Activated gamma-delta T cell treated with Interleukin-2 at 50 U/mL for 16 hours (primary cell): Measurements from ENCODE around the gene ARL17A.
"Not testable (repeated sequence)": the region's sequence is repeated elsewhere in the genome, so short reads cannot be mapped to it uniquely, and the experiment has no call there.

Experiments
- DNase-seq: peaks from one replicate; pipeline ENCODE4 v3.0.0-alpha.2; 2020

Gene ARL17A

DNA sequence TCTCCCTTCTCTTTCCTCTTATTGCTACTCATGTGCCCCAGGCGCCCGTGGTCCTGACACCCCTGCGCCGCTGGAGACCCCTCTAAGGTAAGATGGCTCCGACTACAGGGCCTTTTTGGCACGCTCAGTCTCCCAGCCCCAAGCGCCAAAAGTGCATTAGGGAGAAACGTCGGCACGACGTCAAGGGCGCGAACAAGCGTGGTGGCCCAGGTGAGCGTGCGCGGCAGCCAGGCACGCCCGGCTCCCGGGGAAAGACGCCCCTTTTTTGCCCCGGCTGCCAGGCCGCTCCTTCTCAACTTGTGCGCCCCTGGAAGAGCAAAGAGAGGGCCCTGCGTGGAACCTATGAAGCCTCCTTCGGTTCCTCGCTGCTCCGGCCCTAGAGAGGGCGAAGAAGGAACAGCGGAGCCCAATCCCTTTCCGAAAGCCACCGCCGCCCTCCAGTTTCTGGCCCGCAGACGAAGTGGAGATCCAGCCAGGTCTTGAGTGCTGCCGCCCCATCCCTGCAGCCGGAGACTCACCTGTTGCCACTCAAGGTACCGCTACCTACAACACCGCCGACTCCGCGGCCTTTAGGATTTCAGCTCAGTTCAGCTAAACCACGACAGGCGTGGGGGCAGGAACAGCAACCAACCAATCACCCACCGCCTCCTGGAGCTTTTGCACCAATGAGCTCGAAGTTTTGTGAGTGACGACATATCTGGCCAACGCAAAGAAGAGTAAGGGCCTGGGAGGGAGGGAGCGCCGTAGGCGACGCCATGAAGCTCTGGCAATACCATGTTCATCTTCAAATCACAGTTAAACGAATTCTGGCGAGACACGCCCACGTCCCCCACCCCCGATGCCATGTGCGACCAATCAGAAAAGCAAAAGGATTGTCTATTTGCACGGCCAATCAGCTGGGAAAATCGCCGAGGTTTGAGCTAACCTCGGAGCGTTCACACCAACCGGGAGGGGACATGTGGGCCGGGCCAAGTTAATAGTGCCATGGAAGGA is at the start of gene ARL17A:
ARL17A (minus strand) TSS at position 609 of the 993 bp plus-strand sequence. CDS start 3,369 bp downstream, outside the sequence.
- DNase-seq = peak; percentile 59

GRCh38 chr17:46628753-46629436 is 49.4 kb upstream of the ARL17A start:
- DNase-seq = not testable (repeated sequence)

DNA sequence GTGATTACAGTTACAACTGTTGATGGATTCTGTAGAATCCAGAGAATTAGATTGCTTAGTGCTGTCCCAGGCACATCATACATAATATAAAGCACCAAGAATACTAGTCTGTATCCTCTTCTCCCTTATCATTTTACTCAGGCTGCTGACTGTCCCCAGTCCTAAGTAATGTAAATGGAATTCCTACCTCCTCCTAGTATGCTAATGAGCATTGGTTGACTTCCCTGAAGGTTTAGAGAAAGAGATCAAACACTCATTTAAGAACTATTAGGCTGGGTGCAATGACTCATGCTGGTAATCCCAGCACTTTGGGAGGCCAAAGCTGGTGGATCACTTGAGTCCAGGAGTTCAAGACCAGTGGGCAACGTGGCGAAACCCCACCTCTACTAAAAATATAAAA is 48.0 kb upstream of the ARL17A start:
- DNase-seq = not testable (repeated sequence)

DNA sequence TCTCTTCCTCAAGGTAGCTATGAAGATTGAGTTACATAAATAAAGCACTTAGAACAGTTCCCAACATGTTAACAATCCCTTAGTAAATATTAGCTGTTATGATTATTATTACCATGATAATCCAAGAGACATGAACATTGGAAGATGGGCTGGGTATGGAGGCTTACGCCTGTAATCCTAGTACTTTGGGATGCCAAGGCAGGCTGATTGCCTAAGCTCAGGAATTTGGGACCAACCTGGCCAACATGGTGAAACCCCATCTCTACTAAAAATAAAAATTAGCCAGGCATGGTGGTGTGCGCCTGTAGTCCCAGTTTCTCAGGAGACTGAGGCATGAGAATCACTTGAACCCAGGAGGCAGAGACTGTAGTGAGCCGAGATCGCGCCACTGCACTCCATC is 45.2 kb upstream of the ARL17A start:
- DNase-seq = not testable (repeated sequence)

DNA sequence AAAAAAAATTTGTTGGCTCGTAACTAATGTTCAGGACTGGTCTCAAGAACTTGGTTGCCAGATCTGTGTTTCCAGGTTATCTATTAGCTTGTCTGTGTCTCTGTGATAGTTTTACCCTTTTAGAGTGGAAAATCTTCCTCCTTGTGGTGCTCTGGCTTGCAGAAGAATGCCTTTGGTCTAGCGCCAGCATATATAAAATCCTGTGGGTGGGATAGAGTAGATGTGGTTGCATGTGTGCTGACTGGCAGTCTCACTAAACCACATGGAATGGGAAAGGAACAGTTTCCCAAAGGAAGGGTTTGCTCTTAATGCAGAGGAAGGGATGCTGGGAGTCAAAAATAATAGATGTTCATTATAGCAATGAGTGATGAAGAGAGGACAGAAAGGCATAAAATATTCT is 44.3 kb upstream of the ARL17A start:
- not testable (repeated sequence) for DNase-seq

DNA sequence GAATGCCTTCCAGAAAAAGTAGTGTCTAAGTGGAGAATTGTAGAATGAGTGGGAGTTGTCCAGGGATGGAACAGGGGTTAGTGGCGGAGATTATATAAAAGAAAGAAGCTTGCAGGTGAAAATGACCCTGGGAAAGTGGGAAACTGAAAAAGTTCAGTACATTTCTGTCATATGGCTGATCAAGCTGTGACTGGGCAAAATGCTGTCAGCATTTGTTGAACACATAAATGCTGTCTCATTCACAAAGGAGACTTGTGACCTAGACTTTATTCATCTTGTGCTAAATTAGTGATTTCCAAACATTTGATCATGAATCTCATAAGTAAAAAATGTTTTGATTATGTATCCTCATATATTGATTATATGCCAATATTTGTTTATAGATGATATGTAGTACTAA is 39.5 kb upstream of the ARL17A start:
- DNase-seq = not testable (repeated sequence)

DNA sequence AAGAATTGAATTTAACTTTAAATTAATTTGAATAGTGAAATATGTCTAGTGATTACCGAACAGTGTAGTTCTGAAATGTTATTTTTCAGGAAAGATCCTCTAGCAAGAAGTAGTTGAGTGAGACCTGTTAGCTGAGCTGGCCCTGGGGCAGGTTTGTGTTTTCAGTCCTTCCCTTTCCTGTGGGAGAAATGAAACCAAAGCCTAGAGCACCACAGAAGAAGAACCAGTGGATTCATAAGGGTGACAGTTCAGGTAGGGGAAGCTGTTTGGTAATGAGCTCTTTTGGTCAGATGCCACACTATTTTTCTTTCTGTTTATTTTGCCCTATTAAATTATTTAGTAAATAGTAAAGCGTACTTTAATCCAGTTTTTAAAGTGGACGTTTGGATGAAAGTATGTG is 37.6 kb upstream of the ARL17A start:
- not testable (repeated sequence) for DNase-seq

DNA sequence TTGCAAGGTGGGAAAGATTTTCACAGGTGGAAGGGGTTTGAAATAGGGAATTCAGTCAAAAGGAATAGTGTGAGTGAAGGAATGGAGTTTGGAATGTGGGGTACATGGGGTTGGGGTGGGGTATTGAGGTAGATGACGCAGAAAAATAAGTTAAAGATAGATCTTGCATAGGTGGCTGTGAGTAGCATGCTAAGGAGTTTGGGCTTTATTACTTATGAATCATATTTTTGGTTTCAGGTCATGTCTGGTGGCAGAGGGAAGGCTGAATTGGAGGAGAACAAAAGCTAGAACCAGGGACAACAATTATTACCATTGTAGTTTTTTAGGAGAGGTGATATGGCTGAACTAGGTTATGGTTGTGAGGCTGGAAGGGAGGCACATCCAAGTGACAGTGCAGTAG is 34.4 kb upstream of the ARL17A start:
- not testable (repeated sequence) for DNase-seq

- DNase-seq = not testable (repeated sequence)
These were observed 31.8 kb upstream of the ARL17A start for GRCh38 chr17:46611304-46611703.

GRCh38 chr17:46603125-46603524 is 23.6 kb upstream of the ARL17A start:
- not testable (repeated sequence) for DNase-seq

GRCh38 chr17:46600767-46601166 is 21.3 kb upstream of the ARL17A start:
- not testable (repeated sequence) for DNase-seq

GRCh38 chr17:46598344-46598931 is 18.9 kb upstream of the ARL17A start:
- not testable (repeated sequence) for DNase-seq

DNA sequence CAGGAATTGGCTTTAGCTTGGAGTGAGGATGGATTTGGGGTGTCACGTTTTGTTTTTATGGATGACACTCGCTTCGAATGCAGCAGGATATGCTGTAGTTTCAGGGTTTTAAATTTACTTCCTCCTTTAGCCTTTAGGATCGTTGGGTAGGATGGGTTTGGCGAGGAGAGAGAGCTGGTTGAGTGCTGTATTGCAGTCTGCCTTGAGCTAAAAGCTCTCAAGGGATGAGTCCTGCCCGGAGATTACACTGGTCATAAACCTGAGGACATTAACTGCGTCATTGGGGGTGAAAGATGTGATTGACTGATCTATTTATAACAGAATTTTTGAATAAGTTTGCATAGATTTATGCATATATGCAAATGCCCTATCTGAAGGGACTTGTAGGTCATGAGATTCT is 11.8 kb upstream of the ARL17A start:
- DNase-seq = not testable (repeated sequence)

DNA sequence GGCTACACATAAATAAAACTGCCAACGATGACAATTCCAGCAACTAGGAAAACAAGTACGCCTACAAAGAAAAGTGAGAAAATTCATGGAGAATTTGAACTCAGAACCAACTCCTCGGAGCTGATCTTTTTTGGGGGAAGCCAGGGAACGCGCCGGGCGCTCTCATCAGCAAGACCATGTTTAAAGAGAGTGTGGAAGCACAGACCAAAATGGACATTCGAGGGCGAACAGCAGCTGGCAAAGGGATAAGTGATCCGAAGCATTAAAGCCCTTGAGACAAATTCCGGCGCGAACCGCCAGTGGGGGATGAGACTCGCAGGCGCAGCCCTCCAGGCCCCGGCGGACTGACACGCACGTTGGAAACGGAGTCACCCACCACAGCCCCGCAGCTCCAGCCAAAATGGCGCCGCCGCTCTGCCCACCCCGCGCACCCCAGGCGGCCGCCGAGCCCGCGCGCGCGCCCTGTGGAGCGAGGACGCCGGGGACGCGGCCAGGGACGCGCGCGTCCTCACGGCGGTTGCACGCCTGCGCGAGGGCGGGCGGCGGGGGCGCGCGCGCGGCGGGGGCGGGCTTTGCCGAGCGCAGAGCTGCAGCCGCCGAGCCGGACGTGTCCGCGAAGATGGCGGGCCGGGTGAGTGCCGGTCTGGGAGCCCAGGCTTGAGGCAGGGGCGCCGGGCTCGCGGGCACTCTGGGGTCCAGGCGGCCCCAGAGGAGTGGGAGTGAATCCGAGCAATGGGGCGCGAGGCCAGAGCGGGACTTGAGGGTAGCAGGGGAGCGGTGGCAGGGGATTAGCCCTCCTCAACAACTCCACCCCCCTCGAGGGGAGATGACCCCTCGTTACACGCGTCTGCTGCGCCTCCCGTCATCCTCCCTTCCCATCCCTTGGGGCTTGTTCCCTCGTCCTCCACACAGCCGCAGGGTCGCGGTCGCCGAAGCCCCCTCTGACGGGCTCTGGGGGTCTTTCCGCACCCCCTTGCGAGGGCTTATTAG is 11.0 kb upstream of the ARL17A start, which contains the start of gene NSF:
NSF (plus strand) TSS at position 513 of the 990 bp plus-strand sequence; CDS start at position 620, 107 bp downstream.
- not testable (repeated sequence) for DNase-seq

DNA sequence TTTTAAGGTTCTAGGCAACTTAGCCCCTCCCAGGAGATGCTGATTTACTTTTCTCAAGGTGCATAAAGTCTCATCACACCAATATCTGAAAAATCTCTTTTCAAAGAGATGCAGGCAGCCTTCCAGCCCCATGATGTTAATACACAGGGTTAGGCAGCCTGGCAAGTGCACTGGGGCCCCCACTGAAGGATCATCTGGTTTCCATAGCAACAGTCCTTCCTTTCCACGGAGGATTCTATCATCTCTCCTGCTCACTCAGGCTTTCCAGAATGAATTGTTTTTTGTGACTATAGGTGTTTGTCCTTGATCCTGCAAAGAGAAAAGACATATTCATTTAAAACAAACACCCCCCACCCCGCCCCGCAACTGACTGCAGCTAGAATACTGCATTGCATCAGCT is 6.0 kb upstream of the ARL17A start:
- DNase-seq = not testable (repeated sequence)

GRCh38 chr17:46580082-46580481 is 591 bp upstream of the ARL17A start:
- DNase-seq = not testable (repeated sequence)

- DNase-seq = not testable (repeated sequence)
These were observed 7.7 kb downstream of the ARL17A start for GRCh38 chr17:46571796-46572195.

GRCh38 chr17:46566980-46567379 is 12.5 kb downstream of the ARL17A start:
- not testable (repeated sequence) for DNase-seq

DNA sequence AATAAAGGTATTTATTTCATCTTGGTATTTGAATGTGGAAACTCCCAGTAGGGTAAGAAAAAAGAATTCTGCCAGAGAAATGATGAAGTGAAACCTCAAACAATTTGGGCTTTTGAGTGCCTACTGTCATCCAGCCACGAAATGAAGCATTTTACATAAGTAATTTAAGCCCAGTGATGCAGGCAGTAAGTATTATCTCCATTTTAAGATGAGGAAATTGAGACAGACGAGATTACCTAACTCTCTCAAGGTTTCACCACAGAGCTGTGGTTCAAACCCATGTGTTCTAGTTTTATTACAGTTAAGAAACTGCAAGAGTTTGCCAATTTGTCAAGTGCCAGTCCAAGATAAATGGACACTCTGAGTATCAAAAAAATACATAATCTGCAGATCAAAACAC is 13.2 kb downstream of the ARL17A start:
- not testable (repeated sequence) for DNase-seq

- not testable (repeated sequence) for DNase-seq
These were observed 19.4 kb downstream of the ARL17A start for GRCh38 chr17:46560048-46560447.

DNA sequence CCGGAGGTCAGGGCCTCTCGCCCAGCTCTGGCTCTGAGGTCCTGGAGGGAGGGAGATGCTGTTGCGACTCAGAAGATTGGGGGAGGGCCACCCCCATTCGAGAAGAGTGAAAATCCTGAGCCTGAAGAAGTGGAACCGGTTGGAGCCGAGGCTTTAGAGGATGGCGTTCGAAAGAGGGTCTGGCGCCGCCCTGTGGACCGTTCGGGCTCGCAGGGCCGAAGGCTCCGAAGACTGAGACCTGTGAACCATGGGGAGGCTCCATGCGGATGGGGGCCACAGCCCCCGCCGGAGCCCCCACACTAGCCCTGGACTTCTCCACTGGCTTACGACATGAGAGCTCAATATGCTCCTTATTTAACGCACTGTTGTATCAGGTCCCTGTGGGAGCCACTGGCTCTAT is 20.3 kb downstream of the ARL17A start:
- not testable (repeated sequence) for DNase-seq

GRCh38 chr17:46548607-46549006 is 30.9 kb downstream of the ARL17A start:
- DNase-seq = not testable (repeated sequence)
